Measurements from ENCODE around the gene TDRD3.
"Not testable (repeated sequence)": the region's sequence is repeated elsewhere in the genome, so short reads cannot be mapped to it uniquely, and the experiment has no call there.

Gene TDRD3

DNA sequence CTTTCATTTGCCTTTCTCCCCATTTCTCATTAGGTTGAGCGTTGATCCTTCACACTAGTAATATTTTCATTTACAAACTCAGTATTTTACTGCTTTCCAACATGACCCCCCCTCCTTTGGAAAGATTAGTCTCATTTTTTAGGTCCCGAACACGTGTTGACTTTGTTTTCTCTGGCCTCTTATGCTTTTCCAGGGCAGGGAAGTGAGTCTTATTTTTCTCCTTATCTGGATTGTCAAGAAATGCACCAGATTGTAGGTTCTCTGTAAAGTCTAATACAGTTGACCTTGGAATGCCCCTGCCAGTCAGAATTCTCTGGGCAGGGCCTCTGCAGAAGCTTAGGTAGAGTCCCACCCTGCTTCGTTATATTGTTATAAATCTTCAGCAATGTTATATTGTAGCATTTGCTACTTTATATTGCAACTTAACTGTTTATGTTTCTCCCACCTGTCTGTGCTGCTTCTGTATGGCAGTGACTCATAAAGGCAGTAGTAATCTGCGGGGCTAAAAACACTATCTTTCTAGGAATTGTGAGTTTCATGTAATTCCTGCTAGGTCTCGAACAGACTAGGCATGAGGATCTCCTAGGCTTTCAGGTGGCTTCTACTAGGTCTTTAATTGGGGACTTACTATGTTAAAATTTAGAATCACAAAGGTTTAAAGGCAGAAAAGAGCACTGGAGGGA, 2.0 kb downstream of the TDRD3 start:
- peak; percentile 27 for DNase-seq

DNA sequence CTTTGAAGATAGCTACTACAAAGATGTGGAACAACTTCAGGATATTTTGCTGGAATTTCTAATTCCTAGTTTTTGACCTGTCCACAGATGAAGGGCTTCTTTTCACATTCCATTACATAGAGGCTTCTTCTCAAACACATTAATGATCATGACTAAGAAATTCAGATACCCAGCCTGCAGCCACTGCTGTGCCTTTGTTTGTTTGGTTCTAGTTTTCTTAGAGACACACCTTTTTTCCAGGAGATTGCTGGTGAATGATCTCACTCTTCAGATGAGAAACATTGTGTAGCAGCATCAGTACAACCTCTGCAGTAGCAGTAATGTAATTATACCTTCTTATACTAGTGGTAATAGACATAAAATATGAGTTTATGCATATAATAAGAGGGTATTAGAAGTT, 5.0 kb downstream of the TDRD3 start:
- DNase-seq: peak; percentile 43

GRCh38 chr13:60407095-60407494, 10.1 kb downstream of the TDRD3 start:
- DNase-seq: no peak

DNA sequence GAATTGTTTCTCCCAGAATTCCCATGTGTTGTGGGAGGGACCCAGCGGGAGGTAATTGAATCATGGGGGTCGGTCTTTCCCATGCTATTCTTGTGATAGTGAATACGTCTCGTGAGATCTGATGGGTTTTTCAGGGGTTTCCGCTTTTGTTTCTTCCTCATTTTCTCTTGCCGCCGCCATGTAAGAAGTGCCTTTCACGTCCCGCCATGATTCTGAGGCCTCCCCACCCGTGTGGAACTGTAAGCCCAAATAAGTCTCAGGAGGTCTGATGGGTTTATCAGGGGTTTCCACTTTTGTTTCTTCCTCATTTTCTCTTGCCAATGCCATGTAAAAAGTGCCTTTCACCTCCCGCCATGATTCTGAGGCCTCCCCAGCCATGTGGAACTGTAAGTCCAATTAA, 10.8 kb downstream of the TDRD3 start:
- not testable (repeated sequence) for DNase-seq

DNA sequence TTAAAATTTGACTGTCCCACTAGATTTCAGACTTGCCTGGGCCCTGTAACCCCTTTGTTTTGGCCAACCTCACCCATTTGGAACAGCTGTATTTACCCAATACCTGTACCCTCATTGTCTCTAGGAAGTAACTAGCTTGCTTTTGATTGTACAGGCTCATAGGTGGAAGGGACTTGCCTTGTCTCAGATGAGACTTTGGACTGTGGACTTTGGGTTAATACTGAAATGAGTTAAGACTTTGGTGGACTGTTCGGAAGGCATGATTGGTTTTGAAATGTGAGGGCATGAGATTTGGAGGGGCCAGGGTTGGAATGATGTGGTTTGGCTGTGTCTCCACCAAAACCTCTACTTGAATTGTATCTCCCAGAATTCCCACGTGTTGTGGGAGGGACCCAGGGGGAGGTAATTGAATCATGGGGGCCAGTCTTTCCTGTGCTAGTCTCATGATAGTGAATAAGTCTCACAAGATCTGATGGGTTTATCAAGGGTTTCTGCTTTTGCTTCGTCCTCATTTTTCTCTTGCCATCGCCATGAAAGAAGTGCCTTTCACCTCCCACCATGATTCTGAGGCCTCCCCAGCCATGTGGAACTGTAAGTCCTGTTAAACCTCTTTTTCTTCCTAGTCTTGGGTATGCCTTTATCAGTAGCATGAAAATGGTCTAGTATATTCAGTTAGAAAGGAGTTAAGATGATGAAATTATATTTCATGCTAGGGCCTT, 12.7 kb downstream of the TDRD3 start:
- not testable (repeated sequence) for DNase-seq

GRCh38 chr13:60410299-60410698, 13.3 kb downstream of the TDRD3 start:
- DNase-seq: no peak

DNA sequence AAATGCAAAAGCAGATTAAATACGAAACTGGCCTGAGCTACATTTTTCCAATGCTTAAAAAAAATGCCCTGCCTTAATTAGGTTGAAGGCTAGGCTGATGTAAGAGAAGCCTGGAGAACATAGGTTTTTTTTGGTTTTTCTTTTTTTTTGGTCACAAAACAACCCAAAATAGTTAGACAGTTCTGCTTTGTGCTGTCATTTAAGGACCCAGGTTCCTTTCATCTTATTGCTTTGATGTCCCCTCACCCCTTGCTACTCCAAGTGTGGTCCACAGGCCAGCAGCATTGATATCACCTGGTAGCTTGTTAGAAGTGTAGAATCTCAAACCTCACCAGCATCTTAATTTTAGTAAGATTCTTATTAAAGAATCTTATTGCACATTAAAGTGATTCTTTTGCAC, 14.4 kb downstream of the TDRD3 start:
- DNase-seq: no peak

GRCh38 chr13:60411983-60412382, 15.0 kb downstream of the TDRD3 start:
- no peak for DNase-seq

DNA sequence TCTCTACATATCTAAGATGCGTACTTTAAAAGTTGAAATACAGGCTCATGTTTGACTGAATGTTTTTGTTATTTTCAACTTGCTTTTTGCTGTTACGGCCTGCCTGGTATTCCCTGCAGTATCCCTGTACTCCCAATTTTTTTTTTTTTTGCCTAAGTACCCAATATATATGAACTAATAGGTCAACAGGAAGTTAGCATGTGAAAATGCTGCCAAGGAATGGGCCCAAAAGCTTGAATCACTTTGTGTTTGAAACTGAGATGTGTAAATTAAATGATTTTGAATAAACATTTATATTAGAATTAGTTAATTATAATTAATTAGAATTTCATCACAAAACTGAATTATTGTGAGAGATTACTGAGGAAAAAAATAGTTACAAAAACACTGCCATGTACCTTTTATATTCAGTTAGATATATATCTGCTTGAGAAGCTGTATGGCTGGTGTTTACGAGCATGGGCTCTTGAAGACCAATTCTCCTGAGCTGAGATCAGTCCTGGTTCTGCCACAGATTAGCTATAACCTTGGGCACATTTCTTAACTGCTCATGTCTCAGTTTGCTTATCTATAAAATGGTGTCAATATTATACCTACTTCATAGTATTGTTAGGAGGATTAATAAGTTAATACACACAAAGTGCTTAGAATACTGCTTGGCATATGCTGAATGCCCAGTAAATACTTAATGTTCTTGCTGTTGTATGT, 16.0 kb downstream of the TDRD3 start:
- no peak for DNase-seq

- DNase-seq: no peak
Observed at GRCh38 chr13:60414177-60414576, 17.2 kb downstream of the TDRD3 start.

GRCh38 chr13:60417734-60418133, 20.7 kb downstream of the TDRD3 start:
- no peak for DNase-seq

DNA sequence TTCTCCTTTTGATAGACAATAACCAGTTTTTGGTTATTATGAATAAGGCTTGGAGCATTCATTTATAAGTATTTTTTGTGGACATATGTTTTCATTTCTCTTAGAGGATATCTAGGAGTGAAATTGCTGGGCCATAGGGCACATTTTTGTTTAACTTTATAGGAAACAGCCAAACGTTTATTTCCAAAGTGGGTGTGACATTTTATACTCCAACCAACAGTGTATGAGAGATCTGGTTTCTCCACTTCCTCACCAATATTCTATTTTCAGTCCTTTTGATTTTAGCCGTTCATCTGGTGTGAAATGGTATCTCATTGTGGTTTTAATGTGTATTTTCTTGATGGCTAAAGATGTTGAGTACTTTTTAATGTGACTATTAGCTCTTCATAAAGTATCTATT, 21.9 kb downstream of the TDRD3 start:
- DNase-seq: no peak

- DNase-seq: no peak
Observed at GRCh38 chr13:60425332-60425731, 28.3 kb downstream of the TDRD3 start.

DNA sequence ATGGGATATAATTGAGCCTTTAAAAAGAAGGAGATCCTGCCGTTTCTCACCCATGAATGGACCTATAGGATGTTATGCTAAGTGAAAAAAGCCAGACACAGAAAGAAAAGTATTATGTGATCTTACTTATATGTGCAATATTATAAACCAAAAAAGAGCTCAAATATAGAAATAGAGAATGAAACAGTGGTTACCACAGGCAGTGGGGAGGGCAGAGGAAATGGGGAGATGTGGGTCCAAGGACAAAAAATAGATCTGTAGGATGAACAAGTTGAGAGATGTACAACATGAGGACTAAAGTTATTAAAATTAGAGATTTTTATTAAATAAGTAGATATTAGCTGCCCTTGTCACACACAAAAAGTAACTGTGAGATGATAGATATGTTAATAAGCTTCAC, 29.1 kb downstream of the TDRD3 start:
- DNase-seq: no peak

- no peak for DNase-seq
Observed at GRCh38 chr13:60427285-60427684, 30.3 kb downstream of the TDRD3 start.

- peak; percentile 57 for DNase-seq
Observed at GRCh38 chr13:60431108-60431700, 34.2 kb downstream of the TDRD3 start.

DNA sequence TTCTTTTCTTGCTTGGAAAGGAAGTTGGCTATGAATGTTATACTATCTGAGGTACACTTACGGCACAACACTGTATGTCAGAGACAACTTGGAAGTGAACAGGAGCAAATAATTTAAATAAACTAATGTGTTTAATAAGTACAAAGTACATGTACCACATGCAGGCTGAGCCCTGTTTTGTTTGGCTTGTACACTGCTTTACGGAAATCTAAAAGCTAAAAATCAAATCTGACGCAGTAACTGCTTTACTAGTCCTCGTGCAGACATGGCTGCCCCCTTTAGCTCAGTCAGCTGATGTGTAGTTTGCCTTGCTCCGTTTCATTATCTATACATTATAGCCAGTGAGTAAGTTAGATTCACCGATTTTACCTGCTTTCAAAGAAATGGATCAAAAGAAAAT, 36.5 kb downstream of the TDRD3 start:
- DNase-seq: no peak

DNA sequence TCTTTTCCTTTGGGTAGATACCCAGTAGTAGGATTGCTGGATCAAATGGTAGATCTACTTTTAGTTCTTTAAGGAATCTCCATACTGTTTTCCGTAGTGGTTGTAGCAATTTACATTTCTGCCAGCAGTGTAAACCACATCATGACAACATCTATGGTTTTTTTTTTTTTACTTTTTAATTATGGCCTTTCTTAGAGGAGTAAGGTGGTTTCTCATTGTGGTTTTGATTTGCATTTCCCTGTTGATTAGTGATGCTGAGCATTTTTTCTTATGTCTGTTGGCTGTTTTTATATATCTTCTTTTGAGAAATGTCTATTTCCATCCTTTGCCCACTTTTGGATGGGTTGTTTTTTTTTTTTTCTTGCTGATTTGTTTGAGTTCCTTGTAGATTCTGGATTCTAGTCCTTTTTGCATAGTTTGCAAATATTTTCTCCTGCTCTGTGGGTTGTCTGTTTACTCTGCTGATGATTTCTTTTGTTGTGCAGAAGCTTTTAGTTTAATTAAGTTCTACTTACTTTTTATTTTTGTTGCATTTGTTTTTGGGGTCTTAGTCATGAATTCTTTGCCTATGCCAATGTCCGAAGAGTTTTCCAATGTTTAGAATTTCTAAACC, 38.8 kb downstream of the TDRD3 start:
- DNase-seq: no peak

DNA sequence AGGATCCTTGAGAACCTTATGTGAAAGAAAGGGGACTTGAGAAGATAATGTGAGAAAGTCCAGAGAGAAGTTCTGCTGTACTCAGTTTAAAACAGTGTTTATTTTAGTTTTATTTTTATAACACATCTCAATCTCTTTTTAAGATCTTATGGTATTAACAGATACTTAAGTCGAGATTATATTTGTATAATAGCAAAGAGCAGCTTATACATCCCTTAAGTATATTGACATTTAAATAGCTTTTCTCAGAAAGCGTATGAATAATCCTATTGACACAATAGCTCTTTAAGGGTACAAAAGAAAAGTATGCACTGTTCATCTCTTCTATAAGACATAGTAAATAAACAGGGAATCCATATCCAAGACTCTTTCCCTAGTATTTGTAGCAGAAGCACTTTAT, 42.2 kb downstream of the TDRD3 start:
- no peak for DNase-seq

DNA sequence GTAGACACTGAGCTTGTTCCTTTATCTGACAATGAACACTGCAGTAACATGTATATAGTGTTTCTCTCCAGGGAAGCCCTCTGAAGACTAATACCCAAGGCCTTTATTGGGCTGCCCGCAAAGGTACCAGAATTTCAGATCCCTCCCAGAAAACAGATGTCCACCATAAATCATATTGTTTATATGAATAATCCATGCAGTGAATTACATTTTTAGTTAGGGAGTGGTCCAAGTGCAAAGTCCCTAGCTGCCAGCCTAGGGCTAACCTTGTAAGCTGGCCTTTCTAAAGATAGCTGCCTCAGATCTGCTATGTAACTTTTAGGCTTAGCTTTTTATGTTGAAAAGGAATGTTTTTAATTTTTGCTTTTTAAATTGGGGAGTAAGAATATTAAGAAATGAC, 44.7 kb downstream of the TDRD3 start:
- DNase-seq: no peak

- peak; percentile 32 for DNase-seq
Observed at GRCh38 chr13:60448907-60449510, 52.0 kb downstream of the TDRD3 start.

- DNase-seq: no peak
Observed at GRCh38 chr13:60453490-60453889, 56.5 kb downstream of the TDRD3 start.

- no peak for DNase-seq
Observed at GRCh38 chr13:60454425-60454824, 57.4 kb downstream of the TDRD3 start.

All from kidney glomerular epithelial cell (primary cell).